Measurements from ENCODE around the gene IFNL2. TPM values are rescaled to one million over a fixed set of nuclear protein-coding genes. Genes with fewer than 3 reads are reported as not detected.
"Not testable (repeated sequence)": the region's sequence is repeated elsewhere in the genome, so short reads cannot be mapped to it uniquely, and the experiment has no call there.

Gene IFNL2
- total RNA-seq (2014; rRNA removed; shearing (Covaris generic)): not detected in 2 replicates
- polyA plus RNA-seq (2015; cell fraction: cytosol; rRNA removed): not detected in 2 replicates
- polyA plus RNA-seq (2015; cell fraction: nucleus; rRNA removed): not detected in 2 replicates

GRCh38 chr19:39268085-39268484 is at the start of gene IFNL2:
IFNL2 (plus strand) TSS chr19:39268396; CDS start chr19:39268569, 173 bp downstream.
- not testable (repeated sequence) for DNase-seq (ENCODE audit: low read depth)

- DNase-seq (ENCODE audit: low read depth): not testable (repeated sequence)
Observed at GRCh38 chr19:39219108-39219507, 49.1 kb upstream of the IFNL2 start.

GRCh38 chr19:39223703-39224279 is 44.4 kb upstream of the IFNL2 start:
- no peak for DNase-seq (ENCODE audit: low read depth)

DNA sequence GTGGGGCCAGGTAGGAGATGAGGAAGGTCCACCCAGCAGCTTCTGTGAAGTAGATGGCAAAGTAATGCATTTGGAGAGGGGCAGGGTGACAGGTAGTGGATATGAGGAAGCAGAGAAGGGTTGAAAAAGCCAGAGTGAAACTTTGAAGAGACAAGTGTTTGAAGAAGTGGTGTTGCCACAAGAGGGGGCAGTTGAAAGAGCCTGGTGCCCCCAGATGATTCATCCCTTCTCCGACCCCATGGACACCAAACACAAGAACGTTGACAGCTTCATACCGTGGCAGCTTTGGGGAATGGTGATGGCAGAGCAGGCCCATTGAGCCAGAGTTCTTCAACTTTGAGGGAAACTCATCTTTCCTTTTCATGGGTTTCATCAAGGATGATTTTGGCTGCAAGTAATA is 43.3 kb upstream of the IFNL2 start:
- no peak for DNase-seq (ENCODE audit: low read depth)

DNA sequence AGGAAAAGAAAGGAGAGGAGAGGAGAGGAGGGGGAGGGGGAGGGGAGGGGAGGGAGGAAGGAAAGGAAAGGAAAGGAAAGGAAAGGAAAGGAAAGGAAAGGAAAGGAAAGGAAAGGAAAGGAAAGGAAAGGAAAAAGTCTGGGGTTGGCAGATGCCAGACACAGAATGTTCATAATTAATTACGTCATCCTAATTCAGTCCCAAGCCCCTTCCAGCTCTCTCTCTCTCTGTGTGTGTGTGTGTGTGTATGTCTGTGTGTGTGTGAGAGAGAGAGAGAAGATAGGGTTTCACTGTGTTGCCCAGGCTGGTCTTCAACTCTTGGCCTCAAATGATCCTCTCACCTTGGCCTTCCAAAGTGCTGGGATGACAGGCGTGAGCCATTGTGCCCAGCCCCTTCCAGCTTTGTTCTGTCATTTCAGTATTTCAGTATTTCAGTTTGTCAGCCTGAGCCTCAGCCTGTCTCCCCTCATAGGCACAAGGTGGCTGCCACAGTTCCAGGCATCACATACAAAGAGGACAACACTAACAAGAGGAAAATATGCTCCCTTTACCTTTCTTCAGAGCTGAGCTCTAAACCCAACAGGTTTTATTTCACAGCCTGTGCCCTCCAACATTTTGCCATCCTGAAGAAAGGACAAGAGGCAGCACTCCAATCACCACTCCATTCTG is 38.0 kb upstream of the IFNL2 start:
- DNase-seq (ENCODE audit: low read depth): no peak

DNA sequence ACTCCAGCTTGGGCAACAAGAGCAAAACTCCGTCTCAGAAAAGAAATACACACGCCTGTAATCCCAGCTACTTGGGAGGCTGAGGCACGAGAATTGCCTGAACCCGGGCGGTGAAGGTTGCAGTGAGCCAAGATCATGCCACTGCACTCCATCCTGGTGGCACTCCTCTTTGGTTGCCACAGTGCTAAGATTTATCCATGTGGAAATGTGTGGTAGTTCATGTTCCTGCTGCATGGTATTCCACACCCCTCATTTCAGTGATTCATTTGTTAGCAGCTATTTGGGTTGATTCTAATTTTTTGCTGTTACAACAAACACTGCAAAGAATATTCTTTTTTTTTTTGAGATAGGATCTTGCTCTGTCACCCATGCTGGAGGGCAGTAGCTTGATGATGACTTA is 35.5 kb upstream of the IFNL2 start:
- DNase-seq (ENCODE audit: low read depth): no peak

DNA sequence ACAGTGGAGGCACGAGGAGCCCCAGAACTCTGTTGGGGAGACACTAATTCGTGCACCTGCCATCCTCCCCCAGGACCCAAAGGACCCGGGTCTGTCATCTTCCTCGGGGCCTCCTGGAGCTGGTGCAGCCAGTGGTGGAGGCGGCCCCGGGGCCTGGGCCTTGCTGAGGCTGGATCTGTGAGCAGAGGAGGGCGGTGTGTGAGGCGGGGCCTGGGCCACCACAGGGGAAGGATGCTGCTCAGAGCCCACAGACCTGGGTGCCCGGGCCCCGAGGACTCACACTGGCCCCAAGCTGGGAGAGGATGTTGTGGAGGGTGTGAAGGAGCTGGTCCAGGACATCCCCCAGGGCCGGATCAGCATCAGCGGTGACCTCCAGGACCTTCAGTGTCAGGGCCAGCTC is 31.7 kb upstream of the IFNL2 start:
- no peak for DNase-seq (ENCODE audit: low read depth)

- DNase-seq (ENCODE audit: low read depth): peak; percentile 22
Observed at GRCh38 chr19:39237200-39238184, 30.7 kb upstream of the IFNL2 start.

GRCh38 chr19:39238209-39238608 is 30.0 kb upstream of the IFNL2 start:
- no peak for DNase-seq (ENCODE audit: low read depth)

- no peak for DNase-seq (ENCODE audit: low read depth)
Observed at GRCh38 chr19:39238944-39239343, 29.3 kb upstream of the IFNL2 start.

- DNase-seq (ENCODE audit: low read depth): no peak
Observed at GRCh38 chr19:39240421-39240820, 27.8 kb upstream of the IFNL2 start.

DNA sequence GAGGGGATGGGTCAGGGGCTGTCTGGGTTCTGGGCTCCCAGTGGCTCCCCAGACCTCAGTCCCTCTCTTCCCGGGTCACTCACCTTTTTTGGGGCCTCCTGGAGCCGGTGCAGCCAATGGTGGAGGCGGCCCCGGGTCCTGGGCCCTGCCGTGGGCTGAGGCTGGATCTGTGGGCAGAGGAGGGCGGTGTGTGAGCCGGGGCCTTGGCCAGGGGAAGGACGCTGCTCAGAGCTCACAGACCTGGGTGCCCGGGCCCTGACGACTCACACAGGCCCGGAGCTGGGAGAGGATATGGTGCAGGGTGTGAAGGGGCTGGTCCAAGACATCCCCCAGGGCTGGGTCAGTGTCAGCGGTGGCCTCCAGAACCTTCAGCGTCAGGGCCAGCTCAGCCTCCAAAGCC is 24.5 kb upstream of the IFNL2 start:
- DNase-seq (ENCODE audit: low read depth): not testable (repeated sequence)

- not testable (repeated sequence) for DNase-seq (ENCODE audit: low read depth)
Observed at GRCh38 chr19:39244410-39245100, 23.6 kb upstream of the IFNL2 start, which contains the start of gene IFNL3. IFNL3 (minus strand) TSS chr19:39245006; CDS start chr19:39244967, 39 bp downstream.

- DNase-seq (ENCODE audit: low read depth): not testable (repeated sequence)
Observed at GRCh38 chr19:39245166-39245565, 23.0 kb upstream of the IFNL2 start.

GRCh38 chr19:39246951-39247669 is 21.1 kb upstream of the IFNL2 start:
- DNase-seq (ENCODE audit: low read depth): no peak

- no peak for DNase-seq (ENCODE audit: low read depth)
Observed at GRCh38 chr19:39247701-39248664, 20.2 kb upstream of the IFNL2 start.

DNA sequence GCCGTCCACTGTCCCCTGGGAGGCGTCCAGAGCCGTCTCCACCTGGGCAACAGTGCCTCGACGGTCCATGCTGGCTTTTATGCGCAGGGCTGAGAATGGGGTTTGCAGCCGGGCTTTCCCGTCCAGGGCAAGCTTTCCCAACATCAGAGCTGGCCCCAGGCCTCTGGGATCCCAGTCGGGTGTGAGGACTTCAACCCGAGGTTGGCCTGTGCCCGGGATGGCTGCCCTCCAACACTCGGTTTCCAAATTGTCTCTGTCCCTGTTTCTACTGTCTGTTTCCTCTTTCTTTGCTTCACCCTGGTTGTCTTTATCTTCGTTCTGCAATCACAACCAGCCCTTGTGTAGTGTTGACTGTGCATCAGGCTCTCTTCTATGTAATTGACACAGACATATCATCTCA is 19.4 kb upstream of the IFNL2 start, which contains the start of gene IFNL4:
IFNL4 (minus strand) TSS at position 51 of the 400 bp plus-strand sequence.
- no peak for DNase-seq (ENCODE audit: low read depth)

DNA sequence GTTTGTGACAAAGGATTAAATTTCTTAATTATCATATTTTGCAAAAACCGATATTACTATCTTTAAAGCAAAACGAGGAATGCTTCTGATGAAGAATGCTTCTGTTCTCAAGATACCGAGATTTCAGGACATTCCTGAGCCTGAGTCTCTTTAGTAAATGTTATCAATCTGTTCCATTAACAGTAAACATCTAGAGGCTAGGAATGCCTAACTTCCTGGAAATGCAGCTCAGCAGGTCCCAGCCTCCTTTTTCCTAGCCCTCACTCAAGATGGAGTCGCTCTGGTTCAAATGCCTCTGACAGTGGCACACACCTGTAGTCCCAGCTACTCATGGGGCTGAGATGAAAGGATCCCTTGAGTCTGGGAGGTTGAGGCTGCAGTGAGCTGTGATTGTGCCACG is 17.1 kb upstream of the IFNL2 start:
- DNase-seq (ENCODE audit: low read depth): no peak

DNA sequence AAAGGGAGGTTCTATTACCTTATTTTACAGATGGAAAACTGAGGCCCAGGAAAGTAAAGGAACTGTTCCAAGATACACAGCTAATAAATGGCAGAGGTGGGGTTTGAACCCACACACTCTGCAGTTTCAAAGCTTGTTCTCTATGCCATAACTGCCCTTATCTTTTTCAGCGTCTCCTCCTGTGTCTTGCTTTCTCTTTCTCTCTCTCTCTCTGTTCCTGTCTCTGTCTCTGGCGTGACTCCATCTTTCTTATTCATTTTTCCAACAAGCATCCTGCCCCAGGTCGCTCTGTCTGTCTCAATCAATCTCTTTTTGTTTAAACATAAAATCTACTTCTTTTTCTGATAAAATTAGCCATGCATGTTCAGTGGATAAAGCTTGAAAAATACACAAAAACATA is 16.4 kb upstream of the IFNL2 start:
- DNase-seq (ENCODE audit: low read depth): no peak

Measured in HT1080 (cell line).